GM19452 (cell line): ENCODE measurements around the gene LRRK1.

Experiments used
- ATAC-seq: cut with Tn5 transposase; IDR thresholded peaks from one replicate; pipeline ENCODE4 v1.9.1; 2021; ENCODE audit not compliant: unreplicated experiment

The LRRK1 gene

GRCh38 chr15:101001796-101002195, 82.6 kb downstream of the LRRK1 start:
- no peak for ATAC-seq

GRCh38 chr15:101003081-101003480, 83.9 kb downstream of the LRRK1 start:
- no peak for ATAC-seq

DNA sequence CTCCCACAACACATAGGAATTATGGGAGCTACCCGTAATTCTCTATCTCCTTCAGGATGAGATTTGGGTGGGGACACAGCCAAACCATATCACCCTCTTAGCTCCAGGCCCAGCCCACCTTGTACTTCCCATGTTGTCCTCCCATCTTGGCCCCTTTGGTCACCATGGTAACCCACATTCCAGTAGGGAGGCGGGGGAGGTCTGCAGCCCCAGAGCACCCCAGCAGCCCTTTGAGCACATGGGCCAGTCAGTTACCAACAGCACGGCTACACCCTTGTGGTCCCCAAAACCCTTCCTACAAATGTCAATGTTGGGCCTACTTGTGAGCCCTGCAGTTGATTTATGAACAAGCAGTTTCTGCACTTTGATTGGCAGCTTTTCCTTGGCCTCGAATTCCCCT, 84.5 kb downstream of the LRRK1 start:
- ATAC-seq: no peak

- ATAC-seq: no peak
These were observed 85.3 kb downstream of the LRRK1 start for GRCh38 chr15:101004500-101004899.

DNA sequence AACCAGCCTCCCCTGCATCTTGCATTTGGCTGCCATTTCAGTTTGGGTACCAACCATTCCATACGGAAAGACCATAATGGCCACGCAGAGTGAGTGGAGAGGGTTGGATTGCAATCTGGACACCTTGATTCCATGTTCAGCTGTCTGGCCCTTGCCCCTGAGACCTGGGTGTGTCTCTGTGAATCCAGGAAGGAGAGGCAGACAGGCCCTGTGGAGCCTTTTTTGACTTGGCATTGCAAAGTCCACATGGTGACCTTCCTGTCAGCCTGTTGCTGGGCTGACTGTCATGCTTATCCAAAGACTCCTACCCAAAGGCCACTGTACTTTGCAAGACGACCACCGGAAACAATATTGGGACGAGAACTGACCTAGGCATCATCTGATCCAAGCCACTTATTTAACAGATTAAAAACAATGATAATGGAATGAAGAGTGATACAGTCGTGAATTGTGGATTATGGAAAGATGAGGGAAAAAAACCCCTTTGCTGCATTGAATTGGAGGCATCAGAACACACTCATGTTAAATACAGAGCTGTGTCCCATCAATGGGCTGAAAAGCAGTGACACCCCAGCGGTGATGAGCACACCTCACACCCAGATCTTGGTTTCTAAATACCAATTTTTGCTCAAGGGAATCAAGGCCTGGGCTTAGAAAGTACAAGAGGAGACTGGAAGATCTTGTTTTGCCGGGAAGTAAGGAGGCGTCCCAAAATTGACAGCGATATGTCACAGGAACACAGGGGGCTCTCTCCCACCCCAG, 86.0 kb downstream of the LRRK1 start:
- no peak for ATAC-seq

GRCh38 chr15:101006931-101007691, 88.0 kb downstream of the LRRK1 start:
- no peak for ATAC-seq

- ATAC-seq: peak; percentile 90
These were observed 89.3 kb downstream of the LRRK1 start for GRCh38 chr15:101008158-101009139.

DNA sequence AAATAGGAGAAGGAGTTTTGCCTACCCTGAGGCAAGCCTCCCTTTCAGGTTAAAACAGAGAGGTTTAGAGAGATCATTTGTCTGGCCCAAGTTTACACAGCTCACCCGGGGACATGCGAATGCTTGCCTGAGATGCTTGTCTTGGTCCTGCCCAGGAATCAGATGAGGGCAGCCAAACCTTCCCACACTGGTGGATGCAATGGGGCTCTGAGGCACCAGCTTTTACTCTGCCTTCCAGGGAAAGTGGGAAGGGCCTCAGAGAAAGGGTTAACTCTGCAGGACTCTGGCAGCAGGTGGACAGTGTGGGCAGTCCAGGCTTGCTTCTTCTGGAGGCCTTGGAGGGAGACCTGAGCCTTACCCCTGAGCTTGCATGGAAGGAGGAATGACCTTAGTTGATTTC, 90.0 kb downstream of the LRRK1 start:
- no peak for ATAC-seq

DNA sequence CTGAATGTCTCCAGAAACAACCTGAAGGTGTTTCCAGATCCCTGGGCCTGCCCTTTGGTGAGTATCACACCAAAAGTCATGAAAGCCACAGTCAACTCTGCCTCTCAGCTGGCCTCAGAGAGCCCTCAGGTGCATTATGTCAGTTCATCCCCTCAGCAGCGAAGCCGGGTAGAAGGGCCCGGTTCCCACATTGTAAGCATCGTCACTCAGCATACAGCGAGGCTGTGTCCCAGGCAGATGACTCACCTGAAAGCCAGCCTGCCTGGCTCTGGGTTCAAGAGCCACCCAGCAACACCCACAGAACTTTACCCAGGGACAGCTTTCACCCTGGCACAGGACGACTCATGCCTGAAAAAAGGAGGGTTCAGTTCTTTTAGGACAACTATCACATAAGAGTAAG, 91.6 kb downstream of the LRRK1 start:
- no peak for ATAC-seq

DNA sequence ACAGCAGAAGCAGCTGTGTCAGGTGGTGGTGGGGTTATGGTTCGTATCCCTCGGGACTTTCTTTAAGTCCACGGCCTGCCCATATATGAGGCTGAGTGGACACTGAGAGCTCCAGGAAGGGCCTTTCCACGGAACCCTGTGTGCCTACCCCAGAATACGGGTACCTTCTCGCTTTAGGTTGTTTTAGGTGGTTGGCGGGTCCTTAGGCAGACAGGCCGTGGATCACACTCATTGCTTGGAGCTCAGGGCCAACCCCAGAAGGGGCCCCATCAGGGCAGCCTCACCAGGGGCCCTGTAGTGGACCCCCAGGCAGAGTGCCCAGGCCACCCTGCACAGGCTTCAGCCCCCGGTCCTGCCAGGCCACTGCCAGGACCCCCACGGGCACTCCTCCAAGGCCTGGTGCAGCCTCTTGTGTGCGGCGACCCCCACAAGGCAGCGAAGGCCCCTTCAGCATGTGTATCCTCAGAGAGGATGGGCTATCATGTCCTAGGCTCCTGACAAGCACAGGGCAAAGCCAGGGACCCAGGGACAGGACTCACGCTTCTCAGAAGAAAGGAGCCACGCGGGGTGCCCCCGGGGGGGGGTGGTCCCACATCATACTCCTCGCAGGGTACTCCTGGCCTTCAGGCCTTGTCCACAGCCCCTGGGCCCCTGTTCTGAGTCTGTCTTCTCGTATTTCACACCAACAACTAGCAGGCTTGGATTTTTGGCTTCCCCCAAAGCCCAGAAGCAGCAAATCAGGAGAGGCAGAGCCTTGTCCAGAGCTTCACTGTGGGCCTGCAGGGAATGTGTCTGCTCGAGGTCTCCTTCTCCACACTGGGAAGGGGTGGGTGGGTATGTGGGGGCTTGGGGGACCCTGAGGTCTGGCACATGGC, 93.4 kb downstream of the LRRK1 start:
- no peak for ATAC-seq

DNA sequence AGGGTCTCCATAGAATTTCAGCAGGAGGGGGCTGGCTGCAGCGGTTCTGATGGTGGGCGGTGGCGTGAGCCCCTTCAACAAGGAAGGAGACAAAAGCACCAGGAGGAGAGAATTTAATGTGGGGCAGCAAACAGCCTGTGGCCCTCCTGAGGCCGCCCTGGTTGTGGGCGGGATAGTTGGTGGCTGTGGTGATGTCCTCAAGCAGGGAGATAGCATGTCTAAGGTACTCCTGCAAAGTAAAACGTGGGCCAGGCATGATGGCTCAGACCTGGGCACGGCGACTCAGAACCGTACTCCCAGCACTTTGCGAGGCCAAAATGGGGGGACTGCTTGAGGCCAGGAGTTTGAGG, 94.0 kb downstream of the LRRK1 start:
- no peak for ATAC-seq

DNA sequence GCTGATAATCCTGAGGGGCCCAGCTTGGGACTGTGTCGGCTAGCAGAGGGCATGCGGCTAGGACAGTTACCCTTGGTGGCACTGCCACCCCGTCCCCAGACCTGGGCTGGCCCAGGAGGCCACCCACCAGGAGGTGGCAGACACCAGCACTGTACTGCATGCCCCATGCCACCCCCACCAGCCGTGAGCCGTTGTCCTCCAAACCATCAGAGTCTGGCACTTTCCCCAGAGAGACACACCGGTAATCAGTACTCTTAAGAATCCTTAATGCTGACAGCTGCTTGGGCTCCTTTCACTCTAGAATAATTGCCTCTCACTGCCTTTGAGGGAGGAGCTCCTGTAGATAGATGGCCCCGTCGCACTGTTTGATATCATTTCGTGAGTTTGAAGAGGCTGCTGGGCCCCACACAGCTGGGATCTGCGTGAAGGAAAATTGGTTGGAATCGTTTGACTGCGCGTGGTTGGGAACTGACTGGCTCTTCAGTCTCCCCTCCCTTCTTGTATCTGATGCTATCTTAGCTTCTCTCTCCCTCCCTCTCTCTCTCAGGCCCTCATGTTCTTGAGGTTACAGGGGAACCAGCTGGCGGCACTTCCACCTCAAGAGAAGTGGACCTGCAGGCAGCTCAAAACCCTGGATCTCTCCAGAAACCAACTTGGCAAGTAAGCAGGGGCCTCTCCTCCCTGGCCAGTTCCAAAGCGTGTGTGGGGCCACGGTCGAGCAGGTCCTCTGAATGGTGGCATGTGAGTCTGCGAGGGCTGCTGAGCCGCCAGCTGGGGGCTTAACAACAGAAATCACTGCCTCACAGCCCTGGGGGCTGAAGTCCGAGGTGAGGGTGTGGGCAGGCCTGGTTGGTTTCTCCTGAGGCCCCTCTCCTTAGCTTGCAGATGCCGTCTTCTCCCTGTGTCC, 94.9 kb downstream of the LRRK1 start:
- ATAC-seq: no peak

DNA sequence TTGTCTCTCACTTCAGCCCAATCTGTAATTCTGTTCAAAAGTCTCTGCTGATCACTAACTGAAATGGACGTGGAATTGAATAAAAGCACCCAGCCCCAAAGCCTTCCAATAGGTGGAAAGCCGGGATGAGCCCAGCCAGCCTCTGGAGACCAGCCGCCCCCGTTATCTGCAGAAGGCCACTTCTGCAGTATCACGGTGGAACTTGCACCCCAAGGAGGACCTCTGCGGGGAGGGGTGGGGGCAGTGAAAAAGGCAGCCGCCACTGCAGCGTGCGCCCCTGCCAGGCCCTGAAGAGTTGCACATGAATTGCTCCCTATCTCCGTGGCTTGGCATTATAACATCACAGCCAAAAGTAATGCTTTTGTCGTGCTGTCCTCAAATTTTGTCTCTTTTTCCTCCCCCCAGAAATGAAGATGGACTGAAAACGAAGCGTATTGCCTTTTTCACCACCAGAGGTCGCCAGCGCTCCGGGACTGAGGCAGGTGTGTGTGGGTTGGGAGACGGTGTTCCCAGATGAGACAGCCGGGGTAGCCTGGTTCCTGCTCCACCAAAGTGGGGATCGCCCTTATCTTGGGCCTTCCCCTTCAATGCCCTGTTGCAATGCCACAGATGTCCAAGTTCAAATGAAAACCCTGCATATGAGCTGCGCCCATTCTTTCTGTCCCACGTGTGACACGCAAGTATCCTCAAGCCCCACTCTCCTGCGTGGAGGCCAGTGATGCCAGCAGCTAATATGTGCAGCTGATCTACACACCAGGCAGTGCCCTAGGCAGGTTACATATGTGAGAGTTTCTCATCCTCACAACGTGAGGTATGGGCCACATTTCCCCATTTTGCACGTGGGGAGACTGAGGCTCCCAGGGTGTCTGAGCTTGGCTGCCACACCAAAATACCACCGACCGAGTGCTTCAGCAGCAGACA, 96.0 kb downstream of the LRRK1 start:
- ATAC-seq: no peak

- ATAC-seq: no peak
These were observed 97.4 kb downstream of the LRRK1 start for GRCh38 chr15:101016581-101016980.

DNA sequence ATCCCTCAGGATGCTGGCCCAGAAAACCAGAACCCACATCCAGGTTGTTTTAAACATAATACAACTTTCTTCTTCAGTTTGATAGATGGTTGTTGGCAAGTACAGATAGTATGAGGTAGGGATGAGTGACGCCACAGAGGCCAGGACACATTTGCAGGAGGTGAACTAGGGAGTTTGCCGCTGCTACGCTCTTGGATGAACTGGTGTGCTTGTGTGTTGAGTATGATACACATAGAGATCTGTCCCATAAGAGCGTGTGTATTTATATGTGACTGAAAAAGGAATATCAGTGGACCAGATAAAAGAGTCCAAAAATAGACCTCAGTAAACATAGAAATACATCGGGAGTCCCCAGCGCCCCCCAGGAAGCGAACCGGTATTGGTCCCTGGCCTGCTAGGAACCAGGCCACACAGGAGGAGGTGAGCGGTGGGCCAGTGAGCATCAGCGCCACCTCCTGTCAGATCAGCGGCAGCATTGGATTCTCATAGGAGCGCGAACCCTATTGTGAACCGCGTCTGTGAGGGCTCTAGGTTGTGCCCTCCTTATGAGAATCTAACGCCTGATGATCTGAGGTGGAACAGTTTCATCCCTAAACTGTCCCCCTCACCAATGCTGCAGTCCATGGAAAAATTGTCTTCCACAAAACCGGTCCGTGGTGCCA, 98.1 kb downstream of the LRRK1 start:
- no peak for ATAC-seq

DNA sequence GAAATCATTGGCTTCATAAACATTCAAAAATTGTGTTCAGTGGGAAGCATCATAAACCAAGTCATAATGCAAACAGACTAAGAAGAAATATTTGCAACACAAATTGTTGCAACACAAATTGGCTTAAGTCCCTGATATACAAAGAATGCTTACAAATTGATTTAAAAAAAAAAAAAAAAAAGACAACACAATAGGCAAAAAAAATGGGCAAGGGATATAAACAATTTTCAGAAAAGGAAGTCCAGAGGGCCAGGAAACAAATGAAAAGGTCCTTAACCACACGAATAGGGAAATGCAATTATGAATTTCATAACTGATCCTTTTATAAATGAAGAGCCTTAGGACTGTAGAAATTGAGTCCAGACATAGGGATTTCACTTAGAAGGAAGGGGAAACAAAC, 98.9 kb downstream of the LRRK1 start:
- ATAC-seq: no peak

DNA sequence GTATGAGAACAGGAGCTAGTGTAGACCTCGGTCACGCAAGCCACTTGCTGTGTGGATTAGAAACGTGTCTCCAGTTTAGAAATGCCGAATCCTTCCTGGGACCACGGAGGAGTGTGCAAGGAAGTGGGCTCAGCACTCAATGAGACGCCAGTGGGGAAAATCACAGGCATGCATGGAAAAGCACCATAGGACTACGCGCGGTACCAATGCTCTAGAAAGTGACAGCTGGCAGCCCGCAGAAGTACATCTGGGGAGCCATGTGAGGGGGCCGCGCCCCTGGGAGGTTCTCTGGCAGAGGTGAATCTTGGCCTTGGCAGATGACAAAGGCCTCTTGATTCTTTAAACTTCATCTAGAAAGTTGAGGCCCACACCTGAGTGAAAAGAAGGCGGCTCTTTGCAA, 99.3 kb downstream of the LRRK1 start:
- ATAC-seq: no peak

DNA sequence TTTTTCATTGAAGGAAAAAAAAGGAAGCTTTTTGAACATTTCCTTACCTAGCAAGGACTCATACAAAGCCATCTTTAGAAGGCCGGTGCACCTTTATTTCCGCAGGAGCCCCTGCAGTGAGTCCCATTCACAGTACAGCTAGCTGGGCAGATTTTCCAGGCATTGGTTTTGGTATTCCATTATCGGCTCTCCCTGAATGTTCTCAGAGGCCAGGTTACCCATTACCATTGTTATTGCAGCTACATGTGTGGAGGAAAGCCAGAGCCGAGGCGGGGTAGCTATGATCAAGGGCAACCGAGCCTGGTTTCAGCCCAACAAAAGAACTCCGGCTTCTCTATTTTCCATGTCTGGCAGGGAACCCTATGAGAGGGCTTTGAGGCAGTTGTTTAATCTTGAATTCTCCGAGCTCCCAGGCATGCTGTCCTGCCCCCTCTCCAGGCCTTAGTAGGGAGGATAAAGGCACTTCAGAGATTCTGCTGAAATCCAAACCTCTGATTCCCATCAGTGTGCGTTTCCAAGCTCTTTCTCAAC, 100.3 kb downstream of the LRRK1 start:
- ATAC-seq: no peak
